HEK293 (cell line): Measurements from ENCODE around the gene METTL22.

Experiments
- CTCF ChIA-PET: fragments of 350-600 bp; formaldehyde crosslinking; extraction: SDS; loops from one replicate; lab custom pipeline; 2021; ENCODE audit warnings: antibody characterized with exemption; lab: Yijun Ruan, JAX
- POLR2A ChIA-PET: fragments of 300-600 bp; formaldehyde crosslinking; extraction: SDS; loops from one replicate; lab custom pipeline; 2020; ENCODE audit warnings: antibody characterized with exemption, inconsistent platforms; lab: Yijun Ruan, JAX
- H3K27ac ChIP-seq: fragments of 200-500 bp; sonication (Bioruptor generic); 2 replicates; pipeline ENCODE4 v1.5.1; 2014; ENCODE audit warnings: low read depth, low read length, control low read depth, inconsistent platforms; ENCODE audit errors: extremely low read depth
- H3K36me3 ChIP-seq, 2 experiments: fragments of 200-500 bp in 1 of 2; sonication (Bioruptor generic) in 1 of 2; 1 replicate in 1 of 2; 2 replicates in 1 of 2; pipeline ENCODE4 v1.5.1; 2014 to 2017; ENCODE audit warnings: inconsistent platforms in 2 of 2, low read length in 2 of 2; ENCODE audit not compliant: control insufficient read depth in 2 of 2, insufficient read depth in 1 of 2
- H3K4me1 ChIP-seq: fragments of 200-500 bp; sonication (Bioruptor generic); 2 replicates; pipeline ENCODE4 v1.5.1; 2014; ENCODE audit warnings: mild to moderate bottlenecking, low read length, inconsistent platforms; ENCODE audit not compliant: control insufficient read depth, insufficient read depth
- H3K4me3 ChIP-seq: 2 replicates; pipeline ENCODE4 v1.5.1; 2011; ENCODE audit warnings: low read depth, mild to moderate bottlenecking, control low read depth, low read length, moderate library complexity
- H3K9me3 ChIP-seq: fragments of 200-500 bp; sonication (Bioruptor generic); 2 replicates; pipeline ENCODE4 v1.5.1; 2014; ENCODE audit warnings: low read depth, low read length, inconsistent platforms; ENCODE audit not compliant: control insufficient read depth, insufficient read depth
- FEZF1 ChIP-seq: fragments of 450-650 bp; formaldehyde crosslinking; IDR thresholded peaks from 2 replicates; pipeline ENCODE4 v1.5.1; 2016; ENCODE audit warnings: missing biosample characterization, missing genetic modification characterization
- GLIS2 ChIP-seq: fragments of 450-650 bp; formaldehyde crosslinking; IDR thresholded peaks from 2 replicates; pipeline ENCODE4 v1.5.1; 2016; ENCODE audit warnings: missing biosample characterization, missing genetic modification characterization
- KLF1 ChIP-seq: fragments of 450-650 bp; formaldehyde crosslinking; IDR thresholded peaks from 2 replicates; pipeline ENCODE4 v1.5.1; 2016; ENCODE audit warnings: missing biosample characterization, missing genetic modification characterization
- PRDM6 ChIP-seq: fragments of 450-650 bp; formaldehyde crosslinking; IDR thresholded peaks from 2 replicates; pipeline ENCODE4 v1.5.1; 2017; ENCODE audit warnings: missing biosample characterization, missing genetic modification characterization
- SETDB1 ChIP-seq: IDR thresholded peaks from one replicate; pipeline ENCODE4 v1.6.1; 2017; ENCODE audit warnings: mild to moderate bottlenecking, low read length, moderate library complexity, mixed read lengths; ENCODE audit not compliant: insufficient read length
- SP3 ChIP-seq: fragments of 450-650 bp; formaldehyde crosslinking; IDR thresholded peaks from 2 replicates; pipeline ENCODE4 v1.5.1; 2016; ENCODE audit warnings: missing biosample characterization, missing genetic modification characterization
- WT1 ChIP-seq: fragments of 450-650 bp; formaldehyde crosslinking; IDR thresholded peaks from 2 replicates; pipeline ENCODE4 v1.5.1; 2016; ENCODE audit warnings: missing biosample characterization, missing genetic modification characterization
- YY2 ChIP-seq: fragments of 450-650 bp; formaldehyde crosslinking; IDR thresholded peaks from 2 replicates; pipeline ENCODE4 v1.5.1; 2016; ENCODE audit warnings: missing biosample characterization, missing genetic modification characterization
- ZBTB6 ChIP-seq: fragments of 450-650 bp; formaldehyde crosslinking; IDR thresholded peaks from 2 replicates; pipeline ENCODE4 v1.5.1; 2017; ENCODE audit warnings: missing biosample characterization, missing genetic modification characterization
- ZBTB8A ChIP-seq: fragments of 450-650 bp; formaldehyde crosslinking; IDR thresholded peaks from 2 replicates; pipeline ENCODE4 v1.5.1; 2016; ENCODE audit warnings: missing biosample characterization, missing genetic modification characterization
- ZFHX2 ChIP-seq: fragments of 450-650 bp; formaldehyde crosslinking; conservative IDR thresholded peaks from 2 replicates; pipeline ENCODE4 v1.5.1; 2016; ENCODE audit warnings: missing biosample characterization, missing genetic modification characterization
- ZNF112 ChIP-seq: fragments of 450-650 bp; formaldehyde crosslinking; IDR thresholded peaks from 2 replicates; pipeline ENCODE4 v1.5.0; 2017; ENCODE audit warnings: missing biosample characterization, missing genetic modification characterization
- ZNF132 ChIP-seq: fragments of 450-650 bp; formaldehyde crosslinking; IDR thresholded peaks from 2 replicates; pipeline ENCODE4 v1.5.1; 2017; ENCODE audit warnings: missing biosample characterization, missing genetic modification characterization, borderline replicate concordance
- ZNF138 ChIP-seq: fragments of 450-650 bp; formaldehyde crosslinking; IDR thresholded peaks from 2 replicates; pipeline ENCODE4 v1.5.1; 2016; ENCODE audit warnings: missing biosample characterization, missing genetic modification characterization, borderline replicate concordance
- ZNF155 ChIP-seq: fragments of 450-650 bp; formaldehyde crosslinking; IDR thresholded peaks from 2 replicates; pipeline ENCODE4 v1.5.1; 2016; ENCODE audit warnings: missing biosample characterization, missing genetic modification characterization
- ZNF280C ChIP-seq: fragments of 450-650 bp; formaldehyde crosslinking; IDR thresholded peaks from 2 replicates; pipeline ENCODE4 v1.5.1; 2016; ENCODE audit warnings: missing biosample characterization, missing genetic modification characterization
- ZNF37A ChIP-seq: fragments of 450-650 bp; IDR thresholded peaks from 2 replicates; pipeline ENCODE4 v1.5.1; 2018; ENCODE audit warnings: missing biosample characterization, missing genetic modification characterization
- ZNF580 ChIP-seq: fragments of 450-650 bp; formaldehyde crosslinking; IDR thresholded peaks from 2 replicates; pipeline ENCODE4 v1.5.1; 2016; ENCODE audit warnings: missing biosample characterization, missing genetic modification characterization
- ZNF645 ChIP-seq: fragments of 450-650 bp; formaldehyde crosslinking; IDR thresholded peaks from 2 replicates; pipeline ENCODE4; 2016; ENCODE audit warnings: missing biosample characterization, missing genetic modification characterization
- ZNF768 ChIP-seq: fragments of 450-650 bp; formaldehyde crosslinking; IDR thresholded peaks from 2 replicates; pipeline ENCODE4 v1.5.1; 2018; ENCODE audit warnings: missing biosample characterization, mild to moderate bottlenecking, missing genetic modification characterization
- ZSCAN30 ChIP-seq: fragments of 450-650 bp; IDR thresholded peaks from 2 replicates; pipeline ENCODE4 v1.5.1; 2018; ENCODE audit warnings: missing biosample characterization, mild to moderate bottlenecking, missing genetic modification characterization, moderate library complexity

The METTL22 gene

GRCh38 chr16:8642146-8642545 is 20.6 kb downstream of the METTL22 start:
- no peak overlapping the region for H3K4me3 ChIP-seq
- CTCF ChIA-PET: interaction anchor here (0.9 kb wide), 1 partner anchor 70 kb away, joined by 3 read pairs; no protein-coding TSS in a partner anchor
- no peak overlapping the region for H3K27ac ChIP-seq
- H3K4me1 ChIP-seq: no peaks in the 10 kb centered on the region
- no peaks in the 10 kb centered on the region for H3K9me3 ChIP-seq
- POLR2A ChIA-PET: no interaction called here
- H3K36me3 ChIP-seq: peaks cover 0 to 89% of the 10 kb centered on the region in 2 experiments; a peak in 2 of 3 replicates
- TF ChIP-seq ZNF132 (tag by site-specific recombination): no peak
- TF ChIP-seq YY2 (tag by site-specific recombination): no peak
- no peak for TF ChIP-seq ZNF768
- no peak for TF ChIP-seq GLIS2

- Histone ChIP-seq H3K4me1 (no peaks in the 10 kb centered on the region), H3K36me3 (peaks cover 0 to 83% of the 10 kb centered on the region in 2 experiments; a peak in 2 of 3 replicates)
- CTCF ChIA-PET: no interaction called here
These were observed 23.0 kb downstream of the METTL22 start for GRCh38 chr16:8644211-8645140.

More at GRCh38 chr16:8644211-8645140, 23.0 kb downstream of the METTL22 start:
- POLR2A ChIA-PET: no interaction called here
- Histone ChIP-seq H3K27ac (no peak overlapping the region), H3K4me3 (no peak overlapping the region), H3K9me3 (no peaks in the 10 kb centered on the region)
- TF ChIP-seq FEZF1 (tag by site-specific recombination): no peak
- no peak for TF ChIP-seq ZNF112 (tag by site-specific recombination)
- no peak for TF ChIP-seq ZNF645 (tag by site-specific recombination)
- no peak for TF ChIP-seq ZNF37A (tag by site-specific recombination)
- no peak for TF ChIP-seq KLF1 (tag by site-specific recombination)
- no peak for TF ChIP-seq ZNF138 (tag by site-specific recombination)
- no peak for TF ChIP-seq ZNF280C (tag by site-specific recombination)
- TF ChIP-seq ZBTB8A (tag by site-specific recombination): no peak
- TF ChIP-seq SETDB1: no peak
- no peak for TF ChIP-seq ZSCAN30 (tag by site-specific recombination)
- TF ChIP-seq PRDM6 (tag by site-specific recombination): no peak
- TF ChIP-seq ZFHX2 (tag by site-specific recombination): no peak
- TF ChIP-seq ZNF155 (tag by site-specific recombination): no peak
- no peak for TF ChIP-seq WT1 (tag by site-specific recombination)
- TF ChIP-seq ZNF580 (tag by site-specific recombination): no peak
- TF ChIP-seq ZBTB6: no peak
- no peak for TF ChIP-seq SP3
